Stimulated activated CD4-positive, alpha-beta T cell treated with anti-CD3 and anti-CD28 coated beads, Interleukin-12 subunit alpha, Interleukin-12 subunit beta, amount 100 ng/mL, for 4 hours (primary cell): ENCODE results near the gene MYO18A.
"Not testable (repeated sequence)": the region's sequence is repeated elsewhere in the genome, so short reads cannot be mapped to it uniquely, and the experiment has no call there.

Experiments
- DNase-seq: peaks from one replicate; pipeline ENCODE4 v3.0.0-alpha.2; 2020

Gene MYO18A

GRCh38 chr17:29180034-29180787 is at the start of gene MYO18A:
MYO18A (minus strand) TSS chr17:29180398; CDS start chr17:29166940, 13,458 bp downstream.
- peak; percentile 80 for DNase-seq

GRCh38 chr17:29225396-29225795 is 45.2 kb upstream of the MYO18A start:
- no peak for DNase-seq

GRCh38 chr17:29221338-29221737 is 41.1 kb upstream of the MYO18A start:
- not testable (repeated sequence) for DNase-seq

GRCh38 chr17:29219378-29220047 is 39.3 kb upstream of the MYO18A start:
- DNase-seq, result peak; percentile 61

GRCh38 chr17:29216856-29217255 is 36.7 kb upstream of the MYO18A start:
- no peak for DNase-seq

GRCh38 chr17:29216181-29216580 is 36.0 kb upstream of the MYO18A start:
- DNase-seq, result no peak

GRCh38 chr17:29215717-29216116 is 35.5 kb upstream of the MYO18A start:
- no peak for DNase-seq

- no peak for DNase-seq
These were observed 35.0 kb upstream of the MYO18A start for GRCh38 chr17:29215174-29215573.

GRCh38 chr17:29214215-29215146 is 34.3 kb upstream of the MYO18A start:
- no peak for DNase-seq

GRCh38 chr17:29212681-29213121 is 32.5 kb upstream of the MYO18A start:
- DNase-seq, result no peak

GRCh38 chr17:29212094-29212631 is 32.0 kb upstream of the MYO18A start:
- DNase-seq, result no peak

- DNase-seq, result no peak
These were observed 30.7 kb upstream of the MYO18A start for GRCh38 chr17:29210879-29211278.

- DNase-seq, result no peak
These were observed 28.9 kb upstream of the MYO18A start for GRCh38 chr17:29209073-29209472.

GRCh38 chr17:29207975-29208374 is 27.8 kb upstream of the MYO18A start:
- DNase-seq, result no peak

GRCh38 chr17:29205047-29205446 is 24.8 kb upstream of the MYO18A start:
- DNase-seq, result no peak

GRCh38 chr17:29204068-29204804 is 24.0 kb upstream of the MYO18A start:
- not testable (repeated sequence) for DNase-seq

- DNase-seq, result no peak
These were observed 17.5 kb upstream of the MYO18A start for GRCh38 chr17:29197516-29198272.

GRCh38 chr17:29196769-29197515 is 16.7 kb upstream of the MYO18A start:
- DNase-seq, result no peak

GRCh38 chr17:29195465-29196081 is 15.4 kb upstream of the MYO18A start:
- DNase-seq, result no peak

GRCh38 chr17:29194669-29195068 is 14.5 kb upstream of the MYO18A start:
- DNase-seq, result no peak
